Neural progenitor cell (in vitro differentiated cells): ENCODE measurements around the gene C10orf71. TPM values are rescaled to one million over a fixed set of nuclear protein-coding genes. Genes with fewer than 3 reads are reported as not detected.

ENCODE experiments used
- DNase-seq: peaks from one replicate; pipeline ENCODE4 v3.0.0-alpha.2; 2016; ENCODE audit warnings: low spot score
- H2AFZ ChIP-seq: fragments of 200-600 bp; sonication (generic); replicated peaks from 2 replicates; pipeline ENCODE4 v1.6.1; 2016; ENCODE audit warnings: antibody characterized with exemption
- H3F3A ChIP-seq: fragments of 200-600 bp; sonication (generic); 2 replicates; pipeline ENCODE4 v1.6.1; 2016; ENCODE audit warnings: antibody characterized with exemption, low read depth
- H3K27ac ChIP-seq: fragments of 200-600 bp; sonication (generic); 2 replicates; pipeline ENCODE4 v1.5.1; 2016; ENCODE audit warnings: mild to moderate bottlenecking
- H3K27me3 ChIP-seq: fragments of 200-600 bp; sonication (generic); 2 replicates; pipeline ENCODE4 v1.6.1; 2016; ENCODE audit warnings: mild to moderate bottlenecking, moderate library complexity
- H3K36me3 ChIP-seq: fragments of 200-600 bp; sonication (generic); 2 replicates; pipeline ENCODE4 v1.5.1; 2016
- H3K4me1 ChIP-seq: fragments of 200-600 bp; sonication (generic); 2 replicates; pipeline ENCODE4 v1.6.1; 2016; ENCODE audit warnings: mixed run types
- H3K4me2 ChIP-seq: fragments of 200-600 bp; sonication (generic); 2 replicates; pipeline ENCODE4 v1.6.1; 2016
- H3K4me3 ChIP-seq: fragments of 200-600 bp; sonication (generic); 2 replicates; pipeline ENCODE4 v1.5.1; 2016
- H3K79me2 ChIP-seq: fragments of 200-600 bp; sonication (generic); 2 replicates; pipeline ENCODE4 v1.6.1; 2016; ENCODE audit warnings: low read depth
- H3K9ac ChIP-seq: fragments of 200-600 bp; sonication (generic); 2 replicates; pipeline ENCODE4 v1.6.1; 2016
- H3K9me3 ChIP-seq: fragments of 200-600 bp; sonication (generic); 2 replicates; pipeline ENCODE4 v1.5.1; 2016; ENCODE audit warnings: low read depth
- H4K20me1 ChIP-seq: fragments of 200-600 bp; sonication (generic); 2 replicates; pipeline ENCODE4 v1.6.1; 2016; ENCODE audit warnings: low read depth
- H3K27ac Mint-ChIP-seq: 3 replicates; pipeline ENCODE4 v1.8.0; 2021; ENCODE audit warnings: mixed read lengths
- H3K27me3 Mint-ChIP-seq: 2 replicates; pipeline ENCODE4 v1.8.0; 2022; ENCODE audit warnings: low read depth, mild to moderate bottlenecking, inconsistent platforms, moderate library complexity, mixed read lengths; ENCODE audit not compliant: insufficient read depth
- H3K36me3 Mint-ChIP-seq: 3 replicates; pipeline ENCODE4 v1.8.0; 2021; ENCODE audit warnings: mixed read lengths
- H3K4me1 Mint-ChIP-seq: 3 replicates; pipeline ENCODE4 v1.8.0; 2021; ENCODE audit warnings: mixed read lengths
- H3K4me3 Mint-ChIP-seq: 3 replicates; pipeline ENCODE4 v1.8.0; 2021; ENCODE audit warnings: mild to moderate bottlenecking, moderate library complexity, mixed read lengths
- H3K9me3 Mint-ChIP-seq: 3 replicates; pipeline ENCODE4 v1.8.0; 2020; ENCODE audit warnings: mixed read lengths
- CTCF ChIP-seq: fragments of 200-600 bp; sonication (generic); IDR thresholded peaks from 2 replicates; pipeline ENCODE4 v1.5.1; 2017; ENCODE audit warnings: antibody characterized with exemption, mild to moderate bottlenecking
- EZH2 ChIP-seq: fragments of 200-600 bp; sonication (generic); IDR thresholded peaks from 2 replicates; pipeline ENCODE4 v1.6.1; 2017; ENCODE audit warnings: antibody characterized with exemption, mild to moderate bottlenecking, moderate library complexity
- EZH2phosphoT487 ChIP-seq: fragments of 200-600 bp; sonication (generic); IDR thresholded peaks from 2 replicates; pipeline ENCODE4 v1.6.1; 2017; ENCODE audit warnings: antibody characterized with exemption
- total RNA-seq: library from RNA; depleted of rRNA; stranded (reverse); fragments of >200 nt; gene quantifications from 2 replicates; pipeline ENCODE4 v1.2.3, GENCODE V29; 2015; ENCODE audit warnings: low replicate concordance

Gene C10orf71
- total RNA-seq, 1 donor from 2014 or later, result not detected

- Histone ChIP-seq H3K79me2 (no peaks in the 10 kb centered on the region), H3K36me3 (no peaks in the 10 kb centered on the region), H4K20me1 (no peaks in the 10 kb centered on the region), H3K4me3 (no peak overlapping the region), H3F3A (no peaks in the 10 kb centered on the region), H3K9ac (no peak overlapping the region), H3K27me3 (no peaks in the 10 kb centered on the region), H3K9me3 (no peaks in the 10 kb centered on the region), H3K27ac (no peak overlapping the region), H3K4me2 (no peak overlapping the region), H3K4me1 (peaks cover 29% of the 10 kb centered on the region), H2AFZ (no peak overlapping the region)
- no peak for DNase-seq
- Mint-ChIP-seq H3K9me3 (no peaks in the 10 kb centered on the region), H3K4me1 (peaks cover 45% of the 10 kb centered on the region), H3K27ac (no peak overlapping the region), H3K4me3 (no peak overlapping the region), H3K27me3 (peaks cover 8% of the 10 kb centered on the region), H3K36me3 (no peaks in the 10 kb centered on the region)
- TF ChIP-seq CTCF, result no peak
- TF ChIP-seq EZH2, result no peak
- TF ChIP-seq EZH2phosphoT487, result no peak
Observed at GRCh38 chr10:49294731-49295130, 4.2 kb upstream of the C10orf71 start.

DNA sequence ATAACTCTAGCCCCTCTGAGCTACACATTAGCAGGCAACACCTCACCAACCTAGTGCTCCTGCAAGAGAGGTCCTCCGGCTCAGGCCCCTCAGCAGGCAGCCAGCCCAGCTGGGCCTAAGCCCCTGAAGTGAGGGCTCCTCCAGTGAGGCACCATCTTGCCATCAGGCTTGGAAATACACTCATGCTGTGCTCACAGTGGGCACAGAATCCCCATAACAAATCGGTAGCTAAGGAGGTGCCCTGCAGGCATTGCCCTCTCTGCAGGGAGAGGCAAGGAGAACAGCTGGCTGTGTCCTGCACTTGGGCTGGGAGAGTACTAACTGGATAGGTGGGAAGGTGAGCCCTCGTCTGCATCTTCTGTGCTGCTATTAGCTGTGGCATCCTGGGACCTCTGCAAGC is 3.7 kb upstream of the C10orf71 start:
- Mint-ChIP-seq H3K4me3 (no peak overlapping the region), H3K36me3 (no peaks in the 10 kb centered on the region), H3K27ac (no peak overlapping the region), H3K27me3 (peaks cover 8% of the 10 kb centered on the region), H3K9me3 (no peaks in the 10 kb centered on the region), H3K4me1 (peaks cover 49% of the 10 kb centered on the region)
- H3K4me3 ChIP-seq, result no peak overlapping the region
- H2AFZ ChIP-seq, result no peak overlapping the region
- peaks cover 33% of the 10 kb centered on the region for H3K4me1 ChIP-seq
- no peak overlapping the region for H3K27ac ChIP-seq
- no peak overlapping the region for H3K4me2 ChIP-seq
- no peaks in the 10 kb centered on the region for H3F3A ChIP-seq
- no peak for DNase-seq
- no peaks in the 10 kb centered on the region for H4K20me1 ChIP-seq
- no peaks in the 10 kb centered on the region for H3K27me3 ChIP-seq
- H3K79me2 ChIP-seq, result no peaks in the 10 kb centered on the region
- no peak overlapping the region for H3K9ac ChIP-seq
- no peaks in the 10 kb centered on the region for H3K36me3 ChIP-seq
- H3K9me3 ChIP-seq, result no peaks in the 10 kb centered on the region
- TF ChIP-seq EZH2, result no peak
- TF ChIP-seq CTCF, result no peak
- TF ChIP-seq EZH2phosphoT487, result no peak

GRCh38 chr10:49296382-49296781 is 2.6 kb upstream of the C10orf71 start:
- Mint-ChIP-seq H3K36me3 (no peaks in the 10 kb centered on the region), H3K27me3 (peaks cover 8% of the 10 kb centered on the region), H3K4me1 (peaks cover 53% of the 10 kb centered on the region), H3K9me3 (no peaks in the 10 kb centered on the region), H3K27ac (no peak overlapping the region), H3K4me3 (no peak overlapping the region)
- Histone ChIP-seq H3K36me3 (no peaks in the 10 kb centered on the region), H3K4me1 (peaks cover 33% of the 10 kb centered on the region), H3F3A (no peaks in the 10 kb centered on the region), H2AFZ (no peak overlapping the region), H3K9me3 (no peaks in the 10 kb centered on the region), H3K79me2 (no peaks in the 10 kb centered on the region), H3K27me3 (no peaks in the 10 kb centered on the region), H3K4me3 (no peak overlapping the region), H3K27ac (no peak overlapping the region), H3K9ac (no peak overlapping the region), H4K20me1 (no peaks in the 10 kb centered on the region), H3K4me2 (no peak overlapping the region)
- TF ChIP-seq CTCF (no peak), EZH2phosphoT487 (no peak), EZH2 (no peak)
- no peak for DNase-seq

DNA sequence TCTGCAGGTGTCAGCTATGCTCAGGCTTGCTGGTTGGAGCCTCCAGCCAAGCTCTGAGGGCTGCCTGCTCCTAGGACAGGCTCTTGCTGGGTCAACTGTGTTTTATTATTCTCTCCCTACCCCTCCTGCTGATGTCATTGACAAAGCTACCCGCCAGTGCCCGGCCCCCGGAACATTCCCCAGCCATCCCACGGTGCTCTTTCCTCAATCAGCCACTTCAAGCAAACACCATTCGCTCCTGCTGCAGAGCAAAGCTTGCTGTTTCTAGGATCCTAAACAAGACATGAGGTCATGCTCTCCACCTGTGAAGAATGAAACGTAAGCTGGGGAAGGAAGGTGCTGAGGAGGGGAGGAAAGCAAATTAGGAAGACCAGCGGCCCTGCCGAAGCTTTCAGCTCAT is 2.1 kb upstream of the C10orf71 start:
- Histone ChIP-seq H2AFZ (no peak overlapping the region), H3K9me3 (no peaks in the 10 kb centered on the region), H3K4me1 (peaks cover 33% of the 10 kb centered on the region), H3K79me2 (no peaks in the 10 kb centered on the region), H3F3A (no peaks in the 10 kb centered on the region), H3K9ac (no peak overlapping the region), H3K27ac (no peak overlapping the region), H4K20me1 (no peaks in the 10 kb centered on the region), H3K4me3 (no peak overlapping the region), H3K36me3 (no peaks in the 10 kb centered on the region), H3K27me3 (peaks cover 3% of the 10 kb centered on the region), H3K4me2 (no peak overlapping the region)
- Mint-ChIP-seq H3K36me3 (no peaks in the 10 kb centered on the region), H3K4me1 (peaks cover 53% of the 10 kb centered on the region), H3K4me3 (no peak overlapping the region), H3K27ac (no peak overlapping the region), H3K27me3 (peaks cover 8% of the 10 kb centered on the region), H3K9me3 (no peaks in the 10 kb centered on the region)
- peak; percentile 30 for DNase-seq
- TF ChIP-seq EZH2phosphoT487, result no peak
- TF ChIP-seq EZH2, result no peak
- TF ChIP-seq CTCF, result no peak
